Adrenal gland (tissue), 12 donors: ENCODE results near the gene BRD1. TPM values are rescaled to one million over a fixed set of nuclear protein-coding genes. Genes with fewer than 3 reads are reported as not detected.
A peak's percentile ranks its signal among the peaks of the same experiment; 100 is the strongest.

ENCODE experiments used
- DNase-seq, 7 donors: peaks; one replicate each; pipeline ENCODE4 v3.0.0-alpha.2; 2019 to 2020
- H3K27ac ChIP-seq, 5 donors: fragments of 200-600 bp; sonication (generic) in 4 of 5; 1 replicate in 3 of 5; 2 replicates in 2 of 5; pipeline versions ENCODE4 v1.5.1 to v1.8.0; 2016 to 2020; ENCODE audit warnings: mild to moderate bottlenecking in 1 of 5
- H3K27me3 ChIP-seq: fragments of 200-600 bp; 2 replicates; pipeline ENCODE4 v1.8.0; 2021
- H3K36me3 ChIP-seq, 2 donors: fragments of 200-600 bp; replicated peaks in 1 of 2; 1 replicate in 1 of 2; 2 replicates in 1 of 2; pipeline versions ENCODE4 v1.5.1 to v1.8.0; 2018 to 2022
- H3K4me1 ChIP-seq, 2 donors: fragments of 200-600 bp; replicated peaks in 1 of 2; 1 replicate in 1 of 2; 2 replicates in 1 of 2; pipeline versions ENCODE4 v1.5.1 to v1.8.0; 2018 to 2021
- H3K4me3 ChIP-seq, 4 donors: fragments of 200-600 bp; sonication (generic) in 3 of 4; one replicate each; pipeline ENCODE4 v1.5.1; 2016 to 2018
- H3K9me3 ChIP-seq, 3 donors: fragments of 200-600 bp; sonication (generic) in 1 of 3; replicated peaks in 1 of 3; 1 replicate in 2 of 3; 2 replicates in 1 of 3; pipeline versions ENCODE4 v1.5.1 to v1.8.0; 2016 to 2021
- POLR2A ChIP-seq, 2 donors: fragments of 450-650 bp; IDR thresholded peaks; one replicate each; pipeline ENCODE4 v1.6.1; 2017; ENCODE audit warnings: antibody characterized with exemption in 2 of 2, mild to moderate bottlenecking in 2 of 2, moderate library complexity in 1 of 2
- WGBS, 4 donors: extraction: QIAGEN DNeasy Blood & Tissue Kit in 2 of 4; methylation state at CpG; one replicate each; pipeline versions ENCODE4 v1.1.5 to v1.1.7; 2013 to 2017; 5-methylcytosine and 5-hydroxymethylcytosine counted together
- intact Hi-C, 2 donors: fragments of 100-400 bp; cut with DNase I; formaldehyde crosslinking; loops; one replicate each; pipeline versions ENCODE4 v1.14.1 to v1.15.0; 2022 to 2023
- polyA plus RNA-seq, 3 donors: library from polyadenylated mRNA; stranded (reverse); fragments of 200-250 nt in 2 of 3; fragments of 350-450 nt in 1 of 3; fragmentation: Illumina TruSeq in 1 of 3; extraction: RNeasy Lipid Tissue Mini Kit (QIAGEN cat#74804) in 1 of 3; gene quantifications; one replicate each; pipeline ENCODE4 v1.2.3, GENCODE V29; 2013 to 2014
- total RNA-seq, 9 donors: library from RNA; depleted of rRNA in 4 of 9; stranded (reverse); fragments of >200 nt in 4 of 9; fragments of 120-200 nt in 1 of 9; fragmentation: NEBNext Ultra II Directional in 1 of 9; extraction: Animal tissue kit (Norgen Biotek cat#: 25700) in 1 of 9; gene quantifications; one replicate each; pipeline versions ENCODE4 v1.1.0 to v1.2.4, GENCODE V29; 2013 to 2023
- TF ChIP-seq, protein P1 (sequence below), 6 experiments: fragments of 450-650 bp in 4 of 6; fragments of 200-600 bp in 2 of 6; sonication (generic) in 1 of 6; IDR thresholded peaks; 1 replicate in 5 of 6; 2 replicates in 1 of 6; pipeline versions ENCODE4 v1.5.1 to v1.8.0; 2016 to 2021; ENCODE audit warnings: antibody characterized with exemption in 6 of 6, mild to moderate bottlenecking in 2 of 6, moderate library complexity in 1 of 6
- donor health status: healthy with polysubstance abuse.
- donor health status: Bipolar disorder and iron deficiency.
- donor health status: DM: yes; HTN: yes; CAD: no.
- donor health status: DM: no; HTN: no; CAD: no.
- donor health status: DM: no; HTN: no; CAD: no.
- donor health status: DM: yes; HTN: yes; CAD: no.

BRD1 gene
- total and polyA plus RNA-seq, 12 donors, result 9.4 to 62.4 (median 26.6) TPM

DNA sequence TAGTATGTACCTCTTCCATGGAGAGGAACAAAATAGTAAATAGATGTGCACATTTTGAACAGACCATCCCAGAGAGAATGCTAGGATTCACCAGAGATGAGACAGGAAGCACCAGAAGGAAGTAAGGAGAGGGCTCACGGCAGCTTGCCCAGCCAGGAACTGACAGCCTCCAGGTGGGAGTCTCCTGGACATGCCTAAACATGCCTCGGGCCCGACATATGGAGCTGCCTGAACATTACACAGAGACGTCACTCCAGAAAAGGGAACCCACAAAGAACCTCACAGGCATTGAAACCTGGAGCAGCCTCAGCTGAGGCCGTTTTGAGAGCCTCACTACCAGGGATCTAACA, 67.4 kb downstream of the BRD1 start:
- peak in 1 of 7 donors; percentile 45 for DNase-seq
- Histone ChIP-seq H3K27me3 (peaks cover 3% of the 10 kb centered on the region), H3K4me3 (no peak overlapping the region), H3K27ac (no peak overlapping the region), H3K9me3 (no peaks in the 10 kb centered on the region), H3K4me1 (no peaks in the 10 kb centered on the region), H3K36me3 (no peaks in the 10 kb centered on the region)
- TF ChIP-seq, protein P1, sequence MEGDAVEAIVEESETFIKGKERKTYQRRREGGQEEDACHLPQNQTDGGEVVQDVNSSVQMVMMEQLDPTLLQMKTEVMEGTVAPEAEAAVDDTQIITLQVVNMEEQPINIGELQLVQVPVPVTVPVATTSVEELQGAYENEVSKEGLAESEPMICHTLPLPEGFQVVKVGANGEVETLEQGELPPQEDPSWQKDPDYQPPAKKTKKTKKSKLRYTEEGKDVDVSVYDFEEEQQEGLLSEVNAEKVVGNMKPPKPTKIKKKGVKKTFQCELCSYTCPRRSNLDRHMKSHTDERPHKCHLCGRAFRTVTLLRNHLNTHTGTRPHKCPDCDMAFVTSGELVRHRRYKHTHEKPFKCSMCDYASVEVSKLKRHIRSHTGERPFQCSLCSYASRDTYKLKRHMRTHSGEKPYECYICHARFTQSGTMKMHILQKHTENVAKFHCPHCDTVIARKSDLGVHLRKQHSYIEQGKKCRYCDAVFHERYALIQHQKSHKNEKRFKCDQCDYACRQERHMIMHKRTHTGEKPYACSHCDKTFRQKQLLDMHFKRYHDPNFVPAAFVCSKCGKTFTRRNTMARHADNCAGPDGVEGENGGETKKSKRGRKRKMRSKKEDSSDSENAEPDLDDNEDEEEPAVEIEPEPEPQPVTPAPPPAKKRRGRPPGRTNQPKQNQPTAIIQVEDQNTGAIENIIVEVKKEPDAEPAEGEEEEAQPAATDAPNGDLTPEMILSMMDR (IDR thresholded peaks at IDR 0.05), result no peak
- no peak for TF ChIP-seq POLR2A (IDR thresholded peaks at IDR 0.05)
- WGBS, 4 donors, result 59 to 89% (median 76%) methylated on average over 1 to 5 of the region's 5 CpGs
- intact Hi-C loops, result loop anchor here (10.0 kb wide), 2 partner anchors 165 to 275 kb away; no protein-coding TSS in a partner anchor

DNA sequence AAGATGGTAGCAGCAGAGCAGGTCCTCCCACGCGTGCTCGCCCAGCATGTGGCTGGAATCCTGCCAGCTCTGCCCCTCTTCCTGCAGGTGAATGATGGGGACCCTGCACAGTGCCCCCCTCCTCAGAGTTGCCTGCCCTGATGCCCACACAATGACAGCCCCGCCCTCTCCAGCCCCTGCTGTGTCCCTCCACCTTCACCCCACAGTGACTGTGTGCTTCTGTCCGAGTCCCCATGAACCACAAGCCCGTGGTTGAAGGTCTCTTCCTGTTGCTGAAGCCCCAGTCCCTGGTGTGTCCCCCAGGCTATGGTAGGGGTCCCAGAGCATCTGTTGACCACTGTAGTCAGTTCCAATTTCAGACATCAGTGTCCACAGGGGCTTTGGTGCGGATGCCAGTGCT, 71.0 kb downstream of the BRD1 start:
- H3K36me3 ChIP-seq, result no peaks in the 10 kb centered on the region
- DNase-seq, result peak in 1 of 7 donors; percentile 23
- intact Hi-C loops, result no loop called here

DNA sequence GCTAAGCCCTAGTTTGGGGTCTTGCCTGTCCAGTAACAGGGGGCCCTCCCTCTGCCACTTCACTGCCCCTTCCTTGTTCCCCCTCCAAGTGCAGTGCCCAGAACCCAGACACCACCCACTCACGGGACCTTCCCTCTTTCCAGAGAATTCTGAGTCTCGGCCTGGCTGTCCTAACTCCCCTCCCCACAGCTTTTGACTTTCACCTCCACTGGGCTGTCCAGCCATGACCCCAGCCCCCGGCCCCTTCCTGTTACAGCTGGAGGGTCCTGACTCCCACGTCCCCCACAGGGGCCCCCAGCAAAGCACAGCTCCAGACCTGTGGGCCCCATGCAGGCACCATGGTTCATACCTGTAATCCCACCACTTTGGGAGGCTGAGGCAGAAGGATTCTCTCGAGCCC, 71.5 kb downstream of the BRD1 start:
- Histone ChIP-seq H3K4me3 (no peak overlapping the region), H3K27me3 (peaks cover 3% of the 10 kb centered on the region), H3K27ac (no peak overlapping the region), H3K36me3 (no peaks in the 10 kb centered on the region), H3K9me3 (no peaks in the 10 kb centered on the region), H3K4me1 (no peaks in the 10 kb centered on the region)
- 74 to 83% (median 78%) methylated on average over 3 to 5 of the region's 5 CpGs for WGBS, 4 donors
- TF ChIP-seq, protein P1 (IDR thresholded peaks at IDR 0.05), result no peak
- TF ChIP-seq POLR2A (IDR thresholded peaks at IDR 0.05), result no peak
- intact Hi-C loops, result no loop called here
- DNase-seq, result peak in 1 of 7 donors; percentile 25

More for the DNA sequence above, 71.0 kb downstream of the BRD1 start:
- no peak overlapping the region for H3K4me3 ChIP-seq
- no peak overlapping the region for H3K27ac ChIP-seq
- WGBS, 4 donors, result 75 to 93% (median 91%) methylated on average over 3 to 7 of the region's 7 CpGs
- no peaks in the 10 kb centered on the region for H3K4me1 ChIP-seq
- no peaks in the 10 kb centered on the region for H3K9me3 ChIP-seq
- H3K27me3 ChIP-seq, result peaks cover 3% of the 10 kb centered on the region
- TF ChIP-seq, protein P1 (IDR thresholded peaks at IDR 0.05), result no peak
- no peak for TF ChIP-seq POLR2A (IDR thresholded peaks at IDR 0.05)

DNA sequence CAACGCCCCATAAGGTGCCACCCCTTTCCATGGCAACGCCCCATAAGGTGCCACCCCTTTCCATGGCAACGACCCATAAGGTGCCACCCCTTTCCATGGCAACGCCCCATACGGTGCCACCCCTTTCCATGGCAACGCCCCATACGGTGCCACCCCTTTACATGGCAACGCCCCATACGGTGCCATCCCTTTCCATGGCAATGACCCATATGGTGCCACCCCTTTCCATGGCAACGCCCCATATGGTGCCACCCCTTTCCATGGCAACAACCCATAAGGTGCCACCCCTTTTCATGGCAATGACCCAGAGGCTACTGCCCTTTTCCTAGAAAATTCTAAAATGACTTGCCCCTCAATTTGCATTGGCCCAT, 72.1 kb downstream of the BRD1 start:
- Histone ChIP-seq H3K9me3 (no peaks in the 10 kb centered on the region), H3K4me3 (no peak overlapping the region), H3K4me1 (no peaks in the 10 kb centered on the region), H3K36me3 (no peaks in the 10 kb centered on the region), H3K27ac (no peak overlapping the region), H3K27me3 (peaks cover 3% of the 10 kb centered on the region)
- DNase-seq, result no peak
- 43 to 92% (median 88%) methylated on average over 2 to 10 of the region's 10 CpGs for WGBS, 4 donors
- intact Hi-C loops, result no loop called here
- TF ChIP-seq, protein P1 (IDR thresholded peaks at IDR 0.05), result no peak
- no peak for TF ChIP-seq POLR2A (IDR thresholded peaks at IDR 0.05)
